ENCODE measurements around the gene SETD2. TPM values are rescaled to one million over a fixed set of nuclear protein-coding genes. Genes with fewer than 3 reads are reported as not detected.

SETD2 gene
- total and polyA plus RNA-seq, 2 experiments from 2014 or later = 16.7 to 45.2 TPM

DNA sequence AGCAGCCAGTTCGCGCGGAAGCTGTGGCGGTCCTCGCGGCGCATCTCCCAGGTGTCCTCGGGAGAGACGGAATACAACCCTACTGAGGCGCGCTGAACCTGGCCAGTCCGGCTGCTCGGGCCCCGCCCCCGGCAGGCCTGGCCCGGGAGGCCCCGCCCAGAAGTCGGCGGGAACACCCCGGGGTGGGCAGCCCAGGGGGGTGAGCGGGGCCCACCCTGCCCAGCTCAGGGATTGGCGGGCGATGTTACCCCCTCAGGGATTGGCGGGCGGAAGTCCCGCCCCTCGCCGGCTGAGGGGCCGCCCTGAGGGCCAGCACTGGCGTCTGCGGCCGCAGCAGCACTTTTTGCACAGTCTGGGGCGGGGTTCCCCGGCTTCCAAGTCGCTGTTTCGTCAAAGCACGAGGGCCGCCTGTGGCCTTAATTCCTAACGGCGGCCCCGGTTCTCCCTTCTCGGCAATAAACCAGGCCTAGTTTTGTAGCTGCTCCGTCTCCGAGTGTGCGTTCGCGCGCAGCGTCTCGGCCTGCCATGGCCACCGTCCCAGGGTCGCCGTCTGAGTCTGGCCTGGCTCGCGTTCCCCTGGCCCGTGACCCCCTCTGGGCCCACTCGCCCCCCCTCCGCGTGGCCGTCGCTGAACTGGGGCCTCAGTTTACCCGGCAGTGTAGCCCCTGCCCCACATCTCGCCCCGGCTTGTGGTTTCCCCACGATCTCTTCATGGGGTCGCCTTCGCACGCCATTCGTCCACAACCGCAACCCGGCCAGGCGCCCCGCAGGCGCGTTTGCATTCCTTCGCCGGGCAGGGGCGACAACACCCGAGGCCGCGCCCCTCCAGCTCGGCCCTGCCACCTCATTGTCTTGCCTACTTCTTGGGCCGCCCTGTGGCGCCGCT is 154.4 kb downstream of the SETD2 start (continued):
- TF ChIP-seq ZNF462 (CRISPR knock-in tag; IDR thresholded peaks at IDR 0.05) (no peak), JUNB (IDR thresholded peaks at IDR 0.05; ENCODE audit: unreplicated experiment) (no peak), REST (IDR thresholded peaks at IDR 0.05; ENCODE audit: unreplicated experiment) (peak; percentile 3), STAT1 (IDR thresholded peaks at IDR 0.05; ENCODE audit: unreplicated experiment) (no peak), POLR2AphosphoS5 (IDR thresholded peaks at IDR 0.05; ENCODE audit: low read depth) (peak; percentile 83)
- TF ChIP-seq, protein P1, sequence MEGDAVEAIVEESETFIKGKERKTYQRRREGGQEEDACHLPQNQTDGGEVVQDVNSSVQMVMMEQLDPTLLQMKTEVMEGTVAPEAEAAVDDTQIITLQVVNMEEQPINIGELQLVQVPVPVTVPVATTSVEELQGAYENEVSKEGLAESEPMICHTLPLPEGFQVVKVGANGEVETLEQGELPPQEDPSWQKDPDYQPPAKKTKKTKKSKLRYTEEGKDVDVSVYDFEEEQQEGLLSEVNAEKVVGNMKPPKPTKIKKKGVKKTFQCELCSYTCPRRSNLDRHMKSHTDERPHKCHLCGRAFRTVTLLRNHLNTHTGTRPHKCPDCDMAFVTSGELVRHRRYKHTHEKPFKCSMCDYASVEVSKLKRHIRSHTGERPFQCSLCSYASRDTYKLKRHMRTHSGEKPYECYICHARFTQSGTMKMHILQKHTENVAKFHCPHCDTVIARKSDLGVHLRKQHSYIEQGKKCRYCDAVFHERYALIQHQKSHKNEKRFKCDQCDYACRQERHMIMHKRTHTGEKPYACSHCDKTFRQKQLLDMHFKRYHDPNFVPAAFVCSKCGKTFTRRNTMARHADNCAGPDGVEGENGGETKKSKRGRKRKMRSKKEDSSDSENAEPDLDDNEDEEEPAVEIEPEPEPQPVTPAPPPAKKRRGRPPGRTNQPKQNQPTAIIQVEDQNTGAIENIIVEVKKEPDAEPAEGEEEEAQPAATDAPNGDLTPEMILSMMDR (conservative IDR thresholded peaks at IDR 0.05; ENCODE audit: low read depth in 2 of 2) = peak in 1 of 2 experiments; percentile 41; a peak in 3 of 4 replicates

Data from GM23338 (cell line).